Erythroblast (primary cell): ENCODE measurements around the gene NELL1.

Experiments used
- DNase-seq, 2 experiments: peaks; one replicate each; lab custom pipeline; 2025; lab: John Stamatoyannopoulos, UW
- GATA1 ChIP-seq: IDR thresholded peaks from 2 replicates; pipeline ENCODE4 v1.6.1; 2011; ENCODE audit warnings: low read depth, mild to moderate bottlenecking, control low read depth, low read length, moderate library complexity
- POLR2A ChIP-seq: IDR thresholded peaks from 2 replicates; pipeline ENCODE4 v1.6.1; 2011; ENCODE audit warnings: mild to moderate bottlenecking, low read length

NELL1 gene

GRCh38 chr11:20770414-20770946 is 101.1 kb downstream of the NELL1 start:
- TF ChIP-seq POLR2A (no peak), GATA1 (no peak)
- no peak for DNase-seq

GRCh38 chr11:20771026-20771425 is 101.6 kb downstream of the NELL1 start:
- TF ChIP-seq GATA1 = no peak
- no peak for TF ChIP-seq POLR2A
- no peak for DNase-seq

GRCh38 chr11:20771681-20772080 is 102.3 kb downstream of the NELL1 start:
- no peak for DNase-seq

GRCh38 chr11:20775331-20775730 is 105.9 kb downstream of the NELL1 start:
- no peak for DNase-seq
- TF ChIP-seq GATA1 (no peak), POLR2A (no peak)

More at GRCh38 chr11:20771681-20772080, 102.3 kb downstream of the NELL1 start:
- TF ChIP-seq POLR2A (no peak), GATA1 (no peak)

GRCh38 chr11:20782775-20783174 is 113.4 kb downstream of the NELL1 start:
- no peak for TF ChIP-seq POLR2A
- no peak for TF ChIP-seq GATA1
- DNase-seq = no peak

- TF ChIP-seq GATA1 (no peak), POLR2A (no peak)
- no peak for DNase-seq
Observed at GRCh38 chr11:20783220-20783619, 113.8 kb downstream of the NELL1 start.

GRCh38 chr11:20790622-20791021 is 121.2 kb downstream of the NELL1 start:
- no peak for TF ChIP-seq GATA1
- no peak for TF ChIP-seq POLR2A
- no peak for DNase-seq

- DNase-seq = no peak
- TF ChIP-seq GATA1 = no peak
- TF ChIP-seq POLR2A = no peak
Observed at GRCh38 chr11:20795005-20795404, 125.6 kb downstream of the NELL1 start.

- TF ChIP-seq GATA1 = no peak
- TF ChIP-seq POLR2A = no peak
- DNase-seq = no peak
Observed at GRCh38 chr11:20808328-20808727, 138.9 kb downstream of the NELL1 start.

GRCh38 chr11:20821046-20821445 is 151.7 kb downstream of the NELL1 start:
- no peak for DNase-seq
- no peak for TF ChIP-seq POLR2A
- no peak for TF ChIP-seq GATA1

GRCh38 chr11:20821470-20821869 is 152.1 kb downstream of the NELL1 start:
- TF ChIP-seq POLR2A (no peak), GATA1 (no peak)
- no peak for DNase-seq

GRCh38 chr11:20824773-20825172 is 155.4 kb downstream of the NELL1 start:
- TF ChIP-seq POLR2A = no peak
- TF ChIP-seq GATA1 = no peak
- no peak for DNase-seq

GRCh38 chr11:20835561-20835960 is 166.2 kb downstream of the NELL1 start:
- no peak for DNase-seq

GRCh38 chr11:20839231-20839630 is 169.8 kb downstream of the NELL1 start:
- TF ChIP-seq POLR2A (no peak), GATA1 (no peak)
- DNase-seq = no peak

More at GRCh38 chr11:20835561-20835960, 166.2 kb downstream of the NELL1 start:
- TF ChIP-seq POLR2A = no peak
- no peak for TF ChIP-seq GATA1

GRCh38 chr11:20840341-20840740 is 171.0 kb downstream of the NELL1 start:
- DNase-seq = no peak
- TF ChIP-seq POLR2A (no peak), GATA1 (no peak)

- TF ChIP-seq GATA1 (no peak), POLR2A (no peak)
- no peak for DNase-seq
Observed at GRCh38 chr11:20844216-20844615, 174.8 kb downstream of the NELL1 start.
